Esophagus squamous epithelium (tissue), 4 donors: ENCODE measurements around the gene ADAMTS7.

ENCODE experiments used
- POLR2A ChIP-seq, 4 donors: fragments of 450-650 bp; IDR thresholded peaks; one replicate each; pipeline ENCODE4 v1.6.1; 2017; ENCODE audit warnings: antibody characterized with exemption in 4 of 4, mild to moderate bottlenecking in 4 of 4, moderate library complexity in 3 of 4
- TF ChIP-seq, protein P1 (sequence below), 6 experiments: fragments of 450-650 bp in 4 of 6; fragments of 200-600 bp in 2 of 6; sonication (generic) in 2 of 6; IDR thresholded peaks; one replicate each; pipeline ENCODE4 v1.5.1; 2016 to 2019; ENCODE audit warnings: antibody characterized with exemption in 6 of 6, mild to moderate bottlenecking in 4 of 6, moderate library complexity in 4 of 6

DNA sequence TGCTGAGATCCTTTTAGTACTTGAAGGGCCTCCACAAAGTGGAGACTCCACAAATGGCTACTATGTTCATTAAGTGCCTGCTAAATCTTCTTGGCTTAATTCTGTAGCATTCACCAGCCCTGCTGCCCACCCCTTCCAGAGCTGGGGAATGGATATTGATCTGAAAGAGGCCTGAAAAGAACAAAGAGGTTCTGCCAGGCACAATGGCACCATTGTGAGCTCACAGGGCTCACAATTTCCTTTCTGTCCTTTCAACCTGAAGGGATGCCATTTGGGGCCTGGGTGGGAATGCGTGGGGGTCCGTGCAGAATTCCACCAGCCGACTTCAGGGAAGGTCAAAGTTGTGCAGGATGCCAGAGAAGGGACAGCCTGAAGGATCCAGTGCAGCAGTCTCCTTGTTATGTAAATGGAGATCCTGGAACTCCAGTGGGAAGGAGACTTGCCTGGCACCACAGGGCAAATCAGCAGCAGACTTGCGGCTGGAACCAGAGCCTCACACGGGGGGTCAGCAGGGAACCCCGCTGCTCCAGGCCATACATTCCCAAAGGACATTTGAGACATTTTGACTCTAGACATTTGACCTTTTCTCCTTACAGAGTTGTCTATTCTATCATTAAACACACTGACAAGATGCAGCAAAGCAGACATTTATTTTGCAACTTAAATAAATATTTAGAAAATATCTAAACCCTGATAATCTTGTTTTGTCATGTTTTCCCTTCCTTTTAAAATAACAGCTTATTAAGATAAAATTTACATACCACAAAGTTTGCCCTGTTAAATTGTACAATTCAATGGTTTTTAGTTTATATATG lies 39.9 kb upstream of the ADAMTS7 start:
- TF ChIP-seq, protein P1, sequence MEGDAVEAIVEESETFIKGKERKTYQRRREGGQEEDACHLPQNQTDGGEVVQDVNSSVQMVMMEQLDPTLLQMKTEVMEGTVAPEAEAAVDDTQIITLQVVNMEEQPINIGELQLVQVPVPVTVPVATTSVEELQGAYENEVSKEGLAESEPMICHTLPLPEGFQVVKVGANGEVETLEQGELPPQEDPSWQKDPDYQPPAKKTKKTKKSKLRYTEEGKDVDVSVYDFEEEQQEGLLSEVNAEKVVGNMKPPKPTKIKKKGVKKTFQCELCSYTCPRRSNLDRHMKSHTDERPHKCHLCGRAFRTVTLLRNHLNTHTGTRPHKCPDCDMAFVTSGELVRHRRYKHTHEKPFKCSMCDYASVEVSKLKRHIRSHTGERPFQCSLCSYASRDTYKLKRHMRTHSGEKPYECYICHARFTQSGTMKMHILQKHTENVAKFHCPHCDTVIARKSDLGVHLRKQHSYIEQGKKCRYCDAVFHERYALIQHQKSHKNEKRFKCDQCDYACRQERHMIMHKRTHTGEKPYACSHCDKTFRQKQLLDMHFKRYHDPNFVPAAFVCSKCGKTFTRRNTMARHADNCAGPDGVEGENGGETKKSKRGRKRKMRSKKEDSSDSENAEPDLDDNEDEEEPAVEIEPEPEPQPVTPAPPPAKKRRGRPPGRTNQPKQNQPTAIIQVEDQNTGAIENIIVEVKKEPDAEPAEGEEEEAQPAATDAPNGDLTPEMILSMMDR (IDR thresholded peaks at IDR 0.05): no peak
- TF ChIP-seq POLR2A (IDR thresholded peaks at IDR 0.05): no peak
